Measurements from ENCODE around the gene RNF207. TPM values are rescaled to one million over a fixed set of nuclear protein-coding genes. Genes with fewer than 3 reads are reported as not detected.

RNF207 gene
- total RNA-seq, 4 donors from 2014 or later, result 4.6 to 9.8 (median 9.5) TPM

- H3K9me3 ChIP-seq, result no peaks in the 10 kb centered on the region
- DNase-seq (ENCODE audit: low spot score in 2 of 2), result peak in 1 of 2 donors; percentile 70
- H3K4me1 ChIP-seq, result peaks cover 28% of the 10 kb centered on the region
- no peaks in the 10 kb centered on the region for H3K27me3 ChIP-seq
- H3K36me3 ChIP-seq, result peaks cover 27% of the 10 kb centered on the region
- TF ChIP-seq EP300 (IDR thresholded peaks at IDR 0.05) (no peak), CTCF (IDR thresholded peaks at IDR 0.05) (no peak), POLR2A (IDR thresholded peaks at IDR 0.05) (no peak), POLR2AphosphoS5 (IDR thresholded peaks at IDR 0.05) (no peak)
- WGBS, result 2% methylated on average over 12 of the region's 31 CpGs
- H3K27ac ChIP-seq, result peak overlapping the region; percentile 84
- peak overlapping the region; percentile 100 for H3K4me3 ChIP-seq
These were observed 7.1 kb upstream of the RNF207 start for GRCh38 chr1:6198646-6199297.

GRCh38 chr1:6199298-6200187 lies 6.4 kb upstream of the RNF207 start, which contains the start of gene RPL22:
RPL22 (minus strand) TSS chr1:6199595; CDS start chr1:6199573, 22 bp downstream.
- peaks cover 19% of the 10 kb centered on the region for H3K36me3 ChIP-seq
- DNase-seq (ENCODE audit: low spot score in 2 of 2), result peak; percentile 99
- H3K4me1 ChIP-seq, result peaks cover 28% of the 10 kb centered on the region
- under 1% methylated on average over 35 of the region's 53 CpGs for WGBS
- no peaks in the 10 kb centered on the region for H3K27me3 ChIP-seq
- TF ChIP-seq POLR2A (IDR thresholded peaks at IDR 0.05) (peak; percentile 23 to 53), EP300 (IDR thresholded peaks at IDR 0.05) (no peak), POLR2AphosphoS5 (IDR thresholded peaks at IDR 0.05) (peak; percentile 14 to 92 (median 90))
- H3K27ac ChIP-seq, result peak within 1 kb of the TSS; percentile 84
- H3K4me3 ChIP-seq, result peak within 1 kb of the TSS; percentile 100
- no peaks in the 10 kb centered on the region for H3K9me3 ChIP-seq

- H3K27me3 ChIP-seq, result no peaks in the 10 kb centered on the region
- H3K4me1 ChIP-seq, result peaks cover 35% of the 10 kb centered on the region
- H3K27ac ChIP-seq, result peak overlapping the region; percentile 39
- H3K9me3 ChIP-seq, result no peaks in the 10 kb centered on the region
- 79% methylated on average over 6 of the region's 10 CpGs for WGBS
- no peak for DNase-seq (ENCODE audit: low spot score in 2 of 2)
- H3K36me3 ChIP-seq, result peaks cover 12% of the 10 kb centered on the region
- H3K4me3 ChIP-seq, result peak overlapping the region; percentile 100
- TF ChIP-seq CTCF (IDR thresholded peaks at IDR 0.05) (no peak), POLR2A (IDR thresholded peaks at IDR 0.05) (no peak), EP300 (IDR thresholded peaks at IDR 0.05) (no peak), POLR2AphosphoS5 (IDR thresholded peaks at IDR 0.05) (no peak)
These were observed 5.6 kb upstream of the RNF207 start for GRCh38 chr1:6200188-6200809.

- H3K27me3 ChIP-seq, result peaks cover 18% of the 10 kb centered on the region
- WGBS, result 89% methylated on average over 7 of the region's 7 CpGs
- no peak for TF ChIP-seq EP300 (IDR thresholded peaks at IDR 0.05)
- no peak for TF ChIP-seq CTCF (IDR thresholded peaks at IDR 0.05)
- no peak for TF ChIP-seq POLR2AphosphoS5 (IDR thresholded peaks at IDR 0.05)
- TF ChIP-seq POLR2A (IDR thresholded peaks at IDR 0.05), result no peak
- H3K4me3 ChIP-seq, result no peak overlapping the region
- DNase-seq (ENCODE audit: low spot score in 2 of 2), result no peak
- no peak overlapping the region for H3K27ac ChIP-seq
- H3K9me3 ChIP-seq, result no peaks in the 10 kb centered on the region
- peaks cover 51% of the 10 kb centered on the region for H3K4me1 ChIP-seq
- H3K36me3 ChIP-seq, result no peaks in the 10 kb centered on the region
These were observed 3.7 kb upstream of the RNF207 start for GRCh38 chr1:6202256-6202655.

- no peak for DNase-seq (ENCODE audit: low spot score in 2 of 2)
- H3K4me1 ChIP-seq, result peaks cover 43% of the 10 kb centered on the region
- H3K36me3 ChIP-seq, result no peaks in the 10 kb centered on the region
- no peaks in the 10 kb centered on the region for H3K9me3 ChIP-seq
- no peak overlapping the region for H3K27ac ChIP-seq
- 20% methylated on average over 3 of the region's 25 CpGs for WGBS
- peaks cover 32% of the 10 kb centered on the region for H3K27me3 ChIP-seq
- no peak for TF ChIP-seq POLR2AphosphoS5 (IDR thresholded peaks at IDR 0.05)
- no peak for TF ChIP-seq EP300 (IDR thresholded peaks at IDR 0.05)
- TF ChIP-seq POLR2A (IDR thresholded peaks at IDR 0.05), result no peak
- TF ChIP-seq CTCF (IDR thresholded peaks at IDR 0.05), result no peak
- peak overlapping the region; percentile 54 for H3K4me3 ChIP-seq
These were observed 569 bp downstream of the RNF207 start for GRCh38 chr1:6206520-6206855.
